Measurements from ENCODE around the gene IPO11. TPM values are rescaled to one million over a fixed set of nuclear protein-coding genes. Genes with fewer than 3 reads are reported as not detected.

Gene IPO11
- total RNA-seq, 5 donors from 2014 or later (not counting 1 experiment from before 2014, with no cell fraction given) = 17.4 to 25.7 (median 24.7) TPM

DNA sequence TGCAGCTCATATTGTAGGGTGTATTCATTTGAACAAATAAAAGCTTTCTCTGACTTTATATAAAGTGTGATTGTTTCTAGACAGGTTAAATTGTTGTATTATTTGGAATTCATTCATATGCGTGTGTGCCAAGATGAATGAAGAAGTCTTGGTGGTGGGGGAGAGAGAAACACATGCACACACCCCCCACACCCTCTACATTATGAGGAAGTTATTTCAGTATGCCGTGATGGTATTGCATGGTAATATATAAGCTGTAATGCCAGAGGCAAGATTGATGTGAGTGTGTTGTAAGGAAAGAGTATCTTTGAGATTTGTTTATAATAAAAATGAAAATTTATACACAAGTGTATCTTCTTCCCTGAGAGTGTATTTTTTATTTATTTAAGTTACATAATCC lies 71.0 kb downstream of the IPO11 start:
- WGBS (ENCODE audit: insufficient coverage) = no CpG with 5 or more reads among the region's 2 CpGs
- H3K36me3 ChIP-seq (ENCODE audit: control insufficient read depth in 2 of 2, extremely low read depth in 1 of 2, insufficient read depth in 1 of 2, low read length in 1 of 2) = peaks cover 0 to 17% of the 10 kb centered on the region in 2 donors
- Mint-ChIP-seq H3K36me3 (peaks cover 60% of the 10 kb centered on the region), H3K4me3 (no peak overlapping the region), H3K27me3 (no peaks in the 10 kb centered on the region), H3K4me1 (peaks cover 0 to 3% (median 0%) of the 10 kb centered on the region in 3 donors), H3K27ac (no peak overlapping the region), H3K9me3 (no peaks in the 10 kb centered on the region)
- no peaks in the 10 kb centered on the region for H3K9me3 ChIP-seq
- ATAC-seq (replicated peaks in 1 of 4) (no peak), DNase-seq (no peak)
- no peaks in the 10 kb centered on the region for H3K27me3 ChIP-seq (replicated peaks in 1 of 2; ENCODE audit: control insufficient read depth in 2 of 2, extremely low read depth in 1 of 2, insufficient read depth in 2 of 2, low read length in 1 of 2)
- no peaks in the 10 kb centered on the region for H3K4me1 ChIP-seq (ENCODE audit: control insufficient read depth in 1 of 2, extremely low read depth in 1 of 2, insufficient read depth in 2 of 2, low read length in 2 of 2)
- H3K4me3 ChIP-seq (ENCODE audit: control insufficient read depth in 1 of 2, extremely low read depth in 1 of 2, low read length in 1 of 2) = no peak overlapping the region
- CTCF ChIA-PET = interaction anchor here in 1 of 2 donors (0.6 kb wide), 1 partner anchor 64 kb away, joined by 4 read pairs; no protein-coding TSS in a partner anchor
- POLR2A ChIA-PET = no interaction called here
- no peak overlapping the region for H3K27ac ChIP-seq (ENCODE audit: low read length)

GRCh38 chr5:62486672-62487071 lies 74.1 kb downstream of the IPO11 start:
- WGBS (ENCODE audit: insufficient coverage) = no CpG with 5 or more reads among the region's 1 CpG
- POLR2A ChIA-PET = interaction anchor here in 1 of 2 donors (0.6 to 0.7 kb wide), 2 partner anchors 23 to 36 kb away, joined by 3 to 5 read pairs; no protein-coding TSS in a partner anchor
- Histone ChIP-seq H3K36me3 (ENCODE audit: control insufficient read depth in 2 of 2, extremely low read depth in 1 of 2, insufficient read depth in 1 of 2, low read length in 1 of 2) (peaks cover 0 to 26% of the 10 kb centered on the region in 2 donors), H3K27ac (ENCODE audit: low read length) (no peak overlapping the region), H3K27me3 (replicated peaks in 1 of 2; ENCODE audit: control insufficient read depth in 2 of 2, extremely low read depth in 1 of 2, insufficient read depth in 2 of 2, low read length in 1 of 2) (no peaks in the 10 kb centered on the region), H3K9me3 (no peaks in the 10 kb centered on the region), H3K4me1 (ENCODE audit: control insufficient read depth in 1 of 2, extremely low read depth in 1 of 2, insufficient read depth in 2 of 2, low read length in 2 of 2) (no peaks in the 10 kb centered on the region), H3K4me3 (ENCODE audit: control insufficient read depth in 1 of 2, extremely low read depth in 1 of 2, low read length in 1 of 2) (no peak overlapping the region)
- H3K9me3 Mint-ChIP-seq = no peaks in the 10 kb centered on the region
- H3K27me3 Mint-ChIP-seq = no peaks in the 10 kb centered on the region
- CTCF ChIA-PET = no interaction called here
- no peaks in the 10 kb centered on the region for H3K4me1 Mint-ChIP-seq
- H3K4me3 Mint-ChIP-seq = no peak overlapping the region
- ATAC-seq (replicated peaks in 1 of 4) = no peak
- DNase-seq = no peak
- peaks cover 48% of the 10 kb centered on the region for H3K36me3 Mint-ChIP-seq
- H3K27ac Mint-ChIP-seq = no peak overlapping the region

- Mint-ChIP-seq H3K27ac (no peak overlapping the region), H3K4me1 (no peaks in the 10 kb centered on the region), H3K27me3 (no peaks in the 10 kb centered on the region), H3K4me3 (no peak overlapping the region), H3K36me3 (peaks cover 47% of the 10 kb centered on the region), H3K9me3 (no peaks in the 10 kb centered on the region)
- Histone ChIP-seq H3K27ac (ENCODE audit: low read length) (no peak overlapping the region), H3K4me3 (ENCODE audit: control insufficient read depth in 1 of 2, extremely low read depth in 1 of 2, low read length in 1 of 2) (no peak overlapping the region), H3K36me3 (ENCODE audit: control insufficient read depth in 2 of 2, extremely low read depth in 1 of 2, insufficient read depth in 1 of 2, low read length in 1 of 2) (peaks cover 0 to 29% of the 10 kb centered on the region in 2 donors), H3K4me1 (ENCODE audit: control insufficient read depth in 1 of 2, extremely low read depth in 1 of 2, insufficient read depth in 2 of 2, low read length in 2 of 2) (no peaks in the 10 kb centered on the region), H3K27me3 (replicated peaks in 1 of 2; ENCODE audit: control insufficient read depth in 2 of 2, extremely low read depth in 1 of 2, insufficient read depth in 2 of 2, low read length in 1 of 2) (no peaks in the 10 kb centered on the region), H3K9me3 (no peaks in the 10 kb centered on the region)
- WGBS (ENCODE audit: insufficient coverage) = 90% methylated on average over 2 of the region's 4 CpGs
- ATAC-seq (replicated peaks in 1 of 4) (no peak), DNase-seq (no peak)
- POLR2A ChIA-PET = no interaction called here
- CTCF ChIA-PET = no interaction called here
These were observed 76.0 kb downstream of the IPO11 start for GRCh38 chr5:62488531-62488930.

GRCh38 chr5:62489471-62489870 lies 76.9 kb downstream of the IPO11 start:
- no peaks in the 10 kb centered on the region for H3K27me3 ChIP-seq (replicated peaks in 1 of 2; ENCODE audit: control insufficient read depth in 2 of 2, extremely low read depth in 1 of 2, insufficient read depth in 2 of 2, low read length in 1 of 2)
- 100% methylated on average over 1 of the region's 1 CpG for WGBS (ENCODE audit: insufficient coverage)
- POLR2A ChIA-PET = no interaction called here

DNA sequence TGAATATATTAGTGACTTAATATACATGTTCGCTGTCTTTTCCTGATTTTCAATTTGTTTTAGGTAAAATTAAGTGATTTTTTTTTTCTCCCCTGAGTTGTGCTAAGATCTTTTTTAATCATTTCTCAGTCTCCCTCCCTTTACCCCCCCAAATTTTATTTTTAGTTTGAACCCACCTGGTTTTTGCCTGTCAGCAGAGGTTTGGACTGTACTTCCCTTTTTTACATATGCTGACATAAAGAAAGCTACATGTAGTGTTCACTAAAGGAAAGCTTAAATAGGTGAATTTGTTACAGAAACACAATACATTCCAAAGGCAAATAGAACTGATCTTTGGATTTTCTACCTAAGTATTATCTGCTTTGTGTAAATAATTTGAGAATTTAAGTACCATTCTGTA lies 82.2 kb downstream of the IPO11 start:
- no peak overlapping the region for H3K27ac ChIP-seq (ENCODE audit: low read length)
- CTCF ChIA-PET = interaction anchor here in 1 of 2 donors (0.6 kb wide), 1 partner anchor 62 kb away, joined by 3 read pairs; no protein-coding TSS in a partner anchor
- no peaks in the 10 kb centered on the region for H3K9me3 ChIP-seq
- H3K27me3 Mint-ChIP-seq = no peaks in the 10 kb centered on the region
- H3K9me3 Mint-ChIP-seq = no peaks in the 10 kb centered on the region
- H3K4me3 Mint-ChIP-seq = no peak overlapping the region
- peaks cover 5 to 23% of the 10 kb centered on the region in 2 donors for H3K36me3 ChIP-seq (ENCODE audit: control insufficient read depth in 2 of 2, extremely low read depth in 1 of 2, insufficient read depth in 1 of 2, low read length in 1 of 2)
- H3K4me3 ChIP-seq (ENCODE audit: control insufficient read depth in 1 of 2, extremely low read depth in 1 of 2, low read length in 1 of 2) = no peak overlapping the region
- DNase-seq (no peak), ATAC-seq (replicated peaks in 1 of 4) (no peak)
- no peaks in the 10 kb centered on the region for H3K4me1 ChIP-seq (ENCODE audit: control insufficient read depth in 1 of 2, extremely low read depth in 1 of 2, insufficient read depth in 2 of 2, low read length in 2 of 2)
- H3K27me3 ChIP-seq (replicated peaks in 1 of 2; ENCODE audit: control insufficient read depth in 2 of 2, extremely low read depth in 1 of 2, insufficient read depth in 2 of 2, low read length in 1 of 2) = no peaks in the 10 kb centered on the region
- POLR2A ChIA-PET = no interaction called here
- no CpG with 5 or more reads among the region's 1 CpG for WGBS (ENCODE audit: insufficient coverage)
- H3K36me3 Mint-ChIP-seq = peaks cover 39% of the 10 kb centered on the region
- H3K27ac Mint-ChIP-seq = no peak overlapping the region
- no peaks in the 10 kb centered on the region for H3K4me1 Mint-ChIP-seq

More at GRCh38 chr5:62489471-62489870, 76.9 kb downstream of the IPO11 start:
- Mint-ChIP-seq H3K4me3 (no peak overlapping the region), H3K36me3 (peaks cover 41% of the 10 kb centered on the region), H3K4me1 (no peaks in the 10 kb centered on the region), H3K9me3 (no peaks in the 10 kb centered on the region), H3K27ac (no peak overlapping the region), H3K27me3 (no peaks in the 10 kb centered on the region)
- CTCF ChIA-PET = no interaction called here
- Histone ChIP-seq H3K4me3 (ENCODE audit: control insufficient read depth in 1 of 2, extremely low read depth in 1 of 2, low read length in 1 of 2) (no peak overlapping the region), H3K9me3 (no peaks in the 10 kb centered on the region), H3K4me1 (ENCODE audit: control insufficient read depth in 1 of 2, extremely low read depth in 1 of 2, insufficient read depth in 2 of 2, low read length in 2 of 2) (no peaks in the 10 kb centered on the region), H3K27ac (ENCODE audit: low read length) (no peak overlapping the region), H3K36me3 (ENCODE audit: control insufficient read depth in 2 of 2, extremely low read depth in 1 of 2, insufficient read depth in 1 of 2, low read length in 1 of 2) (peaks cover 0 to 29% of the 10 kb centered on the region in 2 donors)
- ATAC-seq (replicated peaks in 1 of 4) (no peak), DNase-seq (no peak)

DNA sequence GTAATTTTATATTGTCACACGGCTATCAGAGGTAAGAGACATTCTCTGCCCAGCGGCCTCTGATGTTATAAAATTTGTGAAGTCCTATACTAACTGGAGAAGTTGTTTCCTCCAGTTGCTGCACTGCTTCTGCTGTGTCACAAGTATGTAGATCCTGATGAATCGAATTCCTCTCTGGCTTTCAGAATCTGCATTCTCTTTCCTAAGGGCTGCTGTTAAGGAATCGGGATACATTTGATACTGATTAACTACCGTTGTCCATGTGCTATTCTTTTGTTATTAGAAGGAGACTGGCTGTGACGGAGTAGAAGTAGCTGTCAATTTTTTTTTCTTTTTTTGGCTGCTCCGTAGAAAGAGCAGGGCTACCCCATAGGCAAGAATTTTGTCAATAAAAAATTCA lies 84.3 kb downstream of the IPO11 start:
- Histone ChIP-seq H3K27me3 (replicated peaks in 1 of 2; ENCODE audit: control insufficient read depth in 2 of 2, extremely low read depth in 1 of 2, insufficient read depth in 2 of 2, low read length in 1 of 2) (no peaks in the 10 kb centered on the region), H3K36me3 (ENCODE audit: control insufficient read depth in 2 of 2, extremely low read depth in 1 of 2, insufficient read depth in 1 of 2, low read length in 1 of 2) (peaks cover 5 to 17% of the 10 kb centered on the region in 2 donors), H3K9me3 (no peaks in the 10 kb centered on the region), H3K4me1 (ENCODE audit: control insufficient read depth in 1 of 2, extremely low read depth in 1 of 2, insufficient read depth in 2 of 2, low read length in 2 of 2) (no peaks in the 10 kb centered on the region), H3K4me3 (ENCODE audit: control insufficient read depth in 1 of 2, extremely low read depth in 1 of 2, low read length in 1 of 2) (no peak overlapping the region), H3K27ac (ENCODE audit: low read length) (no peak overlapping the region)
- Mint-ChIP-seq H3K4me1 (no peaks in the 10 kb centered on the region), H3K36me3 (peaks cover 43% of the 10 kb centered on the region), H3K4me3 (no peak overlapping the region), H3K27ac (no peak overlapping the region), H3K27me3 (no peaks in the 10 kb centered on the region), H3K9me3 (no peaks in the 10 kb centered on the region)
- no CpG with 5 or more reads among the region's 7 CpGs for WGBS (ENCODE audit: insufficient coverage)
- ChIA-PET POLR2A (no interaction called here), CTCF (no interaction called here)
- ATAC-seq (replicated peaks in 1 of 4) (no peak), DNase-seq (no peak)

- Histone ChIP-seq H3K4me1 (ENCODE audit: control insufficient read depth in 1 of 2, extremely low read depth in 1 of 2, insufficient read depth in 2 of 2, low read length in 2 of 2) (no peaks in the 10 kb centered on the region), H3K27me3 (replicated peaks in 1 of 2; ENCODE audit: control insufficient read depth in 2 of 2, extremely low read depth in 1 of 2, insufficient read depth in 2 of 2, low read length in 1 of 2) (no peaks in the 10 kb centered on the region), H3K9me3 (no peaks in the 10 kb centered on the region), H3K4me3 (ENCODE audit: control insufficient read depth in 1 of 2, extremely low read depth in 1 of 2, low read length in 1 of 2) (no peak overlapping the region), H3K27ac (ENCODE audit: low read length) (no peak overlapping the region), H3K36me3 (ENCODE audit: control insufficient read depth in 2 of 2, extremely low read depth in 1 of 2, insufficient read depth in 1 of 2, low read length in 1 of 2) (peaks cover 5 to 13% of the 10 kb centered on the region in 2 donors)
- Mint-ChIP-seq H3K36me3 (peaks cover 53% of the 10 kb centered on the region), H3K4me1 (no peaks in the 10 kb centered on the region), H3K27ac (no peak overlapping the region), H3K27me3 (no peaks in the 10 kb centered on the region), H3K9me3 (no peaks in the 10 kb centered on the region), H3K4me3 (no peak overlapping the region)
- DNase-seq (no peak), ATAC-seq (replicated peaks in 1 of 4) (no peak)
- ChIA-PET CTCF (no interaction called here), POLR2A (no interaction called here)
- no CpG with 5 or more reads among the region's 9 CpGs for WGBS (ENCODE audit: insufficient coverage)
These were observed 86.4 kb downstream of the IPO11 start for GRCh38 chr5:62498961-62499360.

Measured in T-cell (primary cell).